Measurements from ENCODE around the gene C1QL1.

DNA sequence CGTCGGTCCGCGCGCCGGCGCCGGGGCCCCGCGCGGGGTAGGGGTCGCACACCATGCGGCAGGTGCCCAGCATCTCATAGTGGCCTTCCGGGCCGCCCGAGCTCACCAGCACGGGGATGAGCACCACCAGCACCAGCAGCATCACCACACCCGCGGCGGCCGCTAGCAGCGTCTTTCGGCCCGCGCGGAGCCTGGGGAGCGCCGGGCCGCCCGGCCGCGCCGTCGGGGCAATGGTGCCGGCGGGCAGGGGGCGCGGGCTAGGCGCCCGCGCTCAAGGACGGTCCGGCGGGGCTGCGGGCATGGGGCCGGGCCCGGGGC lies 237 bp downstream of the C1QL1 start:
- TF ChIP-seq, protein P1, sequence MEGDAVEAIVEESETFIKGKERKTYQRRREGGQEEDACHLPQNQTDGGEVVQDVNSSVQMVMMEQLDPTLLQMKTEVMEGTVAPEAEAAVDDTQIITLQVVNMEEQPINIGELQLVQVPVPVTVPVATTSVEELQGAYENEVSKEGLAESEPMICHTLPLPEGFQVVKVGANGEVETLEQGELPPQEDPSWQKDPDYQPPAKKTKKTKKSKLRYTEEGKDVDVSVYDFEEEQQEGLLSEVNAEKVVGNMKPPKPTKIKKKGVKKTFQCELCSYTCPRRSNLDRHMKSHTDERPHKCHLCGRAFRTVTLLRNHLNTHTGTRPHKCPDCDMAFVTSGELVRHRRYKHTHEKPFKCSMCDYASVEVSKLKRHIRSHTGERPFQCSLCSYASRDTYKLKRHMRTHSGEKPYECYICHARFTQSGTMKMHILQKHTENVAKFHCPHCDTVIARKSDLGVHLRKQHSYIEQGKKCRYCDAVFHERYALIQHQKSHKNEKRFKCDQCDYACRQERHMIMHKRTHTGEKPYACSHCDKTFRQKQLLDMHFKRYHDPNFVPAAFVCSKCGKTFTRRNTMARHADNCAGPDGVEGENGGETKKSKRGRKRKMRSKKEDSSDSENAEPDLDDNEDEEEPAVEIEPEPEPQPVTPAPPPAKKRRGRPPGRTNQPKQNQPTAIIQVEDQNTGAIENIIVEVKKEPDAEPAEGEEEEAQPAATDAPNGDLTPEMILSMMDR (conservative IDR thresholded peaks at IDR 0.05) = no peak
- TF ChIP-seq EZH2 (IDR thresholded peaks at IDR 0.05; ENCODE audit: low read depth) = no peak

Measured in PC-9 (cell line).